GM21390 (cell line): ENCODE measurements around the gene PALD1.
"Not testable (repeated sequence)": the region's sequence is repeated elsewhere in the genome, so short reads cannot be mapped to it uniquely, and the experiment has no call there.

Source experiments
- ATAC-seq: cut with Tn5 transposase; IDR thresholded peaks from one replicate; pipeline ENCODE4 v1.9.1; 2021; ENCODE audit not compliant: unreplicated experiment

Gene PALD1

DNA sequence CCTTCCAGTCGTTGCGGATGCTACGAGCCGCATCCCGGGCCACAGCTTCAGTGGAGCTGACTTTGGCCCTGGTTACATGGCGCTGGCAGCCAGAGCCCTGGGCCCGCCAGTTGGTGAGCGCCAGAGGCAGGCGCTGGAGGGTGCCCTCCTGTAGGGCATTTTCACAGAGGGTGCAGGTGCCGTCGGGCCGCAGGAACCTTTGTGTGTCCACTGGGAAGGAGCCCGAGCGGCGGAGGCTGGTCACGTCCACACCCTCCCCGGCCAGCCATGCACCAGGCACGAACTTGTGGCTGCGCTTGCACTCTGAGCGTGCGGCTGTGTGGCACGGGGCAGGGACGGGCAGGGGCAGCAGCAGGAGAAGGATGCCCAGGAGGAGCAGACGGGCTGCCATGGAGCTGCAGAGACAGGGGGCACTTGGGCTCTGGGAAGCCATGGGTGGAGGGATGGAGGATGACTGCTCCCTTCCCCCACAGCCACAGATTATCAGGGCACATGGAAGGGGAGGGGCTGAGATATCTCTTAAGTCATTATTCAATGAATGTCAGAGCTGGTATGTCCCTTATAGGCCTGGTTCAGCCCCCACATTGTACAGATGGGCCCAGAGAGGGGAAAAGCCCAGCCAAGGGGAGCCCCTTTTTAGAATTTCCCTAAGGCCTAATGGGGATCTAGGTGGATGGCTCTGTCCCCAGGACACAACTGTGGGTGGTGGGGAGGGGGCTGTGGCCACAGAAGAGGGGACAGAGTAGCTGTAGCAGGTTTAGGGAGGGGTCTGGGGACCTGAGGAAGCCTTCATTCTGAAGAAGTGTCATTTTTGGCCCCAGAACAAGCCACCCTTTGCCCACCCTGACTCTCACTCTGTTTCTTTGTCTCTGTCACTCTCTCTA is 122.2 kb downstream of the PALD1 start:
- ATAC-seq = no peak

GRCh38 chr10:70601746-70602145 is 123.2 kb downstream of the PALD1 start:
- no peak for ATAC-seq

DNA sequence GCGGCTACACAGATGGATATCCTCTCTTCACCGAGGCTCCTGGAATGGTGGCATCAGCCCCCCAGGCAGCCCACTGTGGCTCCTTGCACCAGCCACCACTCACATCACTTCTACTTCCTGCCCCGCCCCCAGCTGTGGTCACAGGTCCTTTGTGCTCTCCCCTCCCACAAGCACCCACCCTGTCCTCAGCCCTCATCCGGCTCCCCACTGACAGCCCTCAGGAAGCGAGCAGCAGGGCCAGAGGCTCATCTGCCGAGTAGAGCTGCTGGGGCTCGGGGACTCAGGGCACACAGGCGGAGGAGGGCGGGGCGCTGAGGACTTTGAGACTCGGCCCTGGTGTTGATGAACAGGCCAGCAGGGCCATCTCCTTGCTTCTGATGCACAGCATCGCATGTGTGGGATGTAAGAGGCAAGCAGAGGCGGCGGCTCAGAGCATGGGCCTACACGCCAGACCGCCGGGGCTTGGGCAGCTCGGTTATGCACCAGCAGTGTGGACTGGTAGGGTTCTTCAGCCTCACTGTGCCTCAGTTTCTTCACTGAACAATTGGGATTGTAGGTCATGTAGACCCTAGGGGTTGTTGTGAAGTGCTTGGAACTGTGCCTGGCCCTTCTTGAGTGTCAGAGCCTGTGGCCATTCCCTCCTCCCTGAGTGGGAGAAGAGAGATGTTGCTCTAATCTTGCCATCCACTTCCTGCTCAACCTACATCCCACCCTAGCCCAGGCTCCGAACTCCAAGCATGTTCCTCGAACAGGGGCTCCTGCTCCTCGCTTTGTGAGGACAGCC is 124.3 kb downstream of the PALD1 start, which contains the start of gene PRF1:
Gene PRF1 (minus strand): TSS at position 77 of the 784 bp plus-strand sequence. CDS start 1,839 bp downstream, outside the sequence.
- ATAC-seq = no peak

GRCh38 chr10:70603449-70603801 is 124.9 kb downstream of the PALD1 start:
- no peak for ATAC-seq

DNA sequence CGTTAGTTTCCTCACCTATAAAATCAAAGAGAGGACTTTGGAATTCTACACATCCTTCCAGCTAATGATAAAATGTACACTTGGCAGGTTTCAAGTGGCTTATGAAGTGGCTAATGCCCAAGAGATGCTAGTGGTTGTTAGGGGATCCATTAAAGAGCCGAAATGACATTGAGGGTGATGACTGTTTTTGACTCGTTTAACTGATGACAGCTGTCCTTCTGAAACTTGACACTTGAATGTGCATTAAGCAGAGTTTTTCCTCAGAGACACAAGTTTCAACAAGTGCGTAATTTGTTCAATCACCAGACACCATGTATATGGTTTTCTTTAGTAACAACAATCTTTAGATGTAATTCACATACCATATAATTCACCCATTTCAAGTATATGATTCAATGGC is 125.5 kb downstream of the PALD1 start:
- no peak for ATAC-seq

- ATAC-seq = no peak
Measured at GRCh38 chr10:70605161-70605560, 126.6 kb downstream of the PALD1 start.

- no peak for ATAC-seq
Measured at GRCh38 chr10:70607936-70608335, 129.4 kb downstream of the PALD1 start.

- no peak for ATAC-seq
Measured at GRCh38 chr10:70613941-70614340, 135.4 kb downstream of the PALD1 start.

GRCh38 chr10:70614364-70614763 is 135.8 kb downstream of the PALD1 start:
- not testable (repeated sequence) for ATAC-seq

DNA sequence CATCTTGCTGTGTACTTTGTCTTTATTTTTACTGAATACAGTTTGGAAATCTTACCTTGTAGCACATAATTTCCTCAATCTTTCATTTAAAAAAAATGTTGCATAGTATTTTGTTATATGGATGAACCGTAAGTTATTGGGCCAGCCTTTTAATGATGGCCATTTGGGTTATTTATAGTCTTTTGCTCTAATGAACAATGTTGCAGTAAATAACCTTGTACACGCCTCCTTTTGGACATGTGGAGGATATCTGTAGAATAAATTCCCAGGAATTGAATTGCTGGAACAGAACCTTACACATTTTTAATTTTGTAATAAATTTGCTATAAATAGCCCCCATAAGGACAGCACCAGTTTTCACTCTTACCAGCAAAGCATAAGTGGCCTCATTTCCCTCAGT is 136.6 kb downstream of the PALD1 start:
- no peak for ATAC-seq

GRCh38 chr10:70615784-70616522 is 137.4 kb downstream of the PALD1 start:
- no peak for ATAC-seq

DNA sequence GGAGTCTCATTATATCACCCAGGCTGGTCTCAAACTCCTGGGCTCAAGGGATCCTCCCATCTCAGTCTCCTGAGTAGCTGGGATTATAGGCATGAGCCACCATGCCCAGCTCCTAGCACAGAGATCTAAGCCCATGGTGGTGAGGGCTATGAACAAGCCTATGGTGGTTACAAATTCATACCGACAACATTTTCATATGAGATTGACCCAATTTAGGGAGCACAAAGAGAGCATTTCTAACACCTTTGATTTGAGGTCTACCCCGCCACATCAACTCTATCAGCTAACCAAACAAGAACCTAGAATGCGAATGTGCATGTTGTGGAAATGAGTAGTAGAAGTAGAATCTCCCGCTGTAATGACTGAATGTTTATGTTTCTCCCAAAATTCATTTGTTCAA is 138.2 kb downstream of the PALD1 start:
- ATAC-seq = no peak
